GM12891 (cell line): ENCODE measurements around the gene SEMA4D.

Experiments
- POLR2A ChIP-seq: IDR thresholded peaks from 2 replicates; pipeline ENCODE4 v1.6.1; 2011; ENCODE audit warnings: low read depth, low read length, control low read depth
- POLR2AphosphoS5 ChIP-seq: IDR thresholded peaks from 2 replicates; pipeline ENCODE4 v1.6.1; 2011; ENCODE audit warnings: low read depth, low read length, control low read depth

GRCh38 chr9:89376286-89376685 is 121.6 kb downstream of the SEMA4D start:
- TF ChIP-seq POLR2A (no peak), POLR2AphosphoS5 (no peak)
